ENCODE data around the gene PRRG2. TPM values are rescaled to one million over a fixed set of nuclear protein-coding genes. Genes with fewer than 3 reads are reported as not detected.

PRRG2 gene
- total RNA-seq = 2.6 and 3.7 TPM in 2 replicates

DNA sequence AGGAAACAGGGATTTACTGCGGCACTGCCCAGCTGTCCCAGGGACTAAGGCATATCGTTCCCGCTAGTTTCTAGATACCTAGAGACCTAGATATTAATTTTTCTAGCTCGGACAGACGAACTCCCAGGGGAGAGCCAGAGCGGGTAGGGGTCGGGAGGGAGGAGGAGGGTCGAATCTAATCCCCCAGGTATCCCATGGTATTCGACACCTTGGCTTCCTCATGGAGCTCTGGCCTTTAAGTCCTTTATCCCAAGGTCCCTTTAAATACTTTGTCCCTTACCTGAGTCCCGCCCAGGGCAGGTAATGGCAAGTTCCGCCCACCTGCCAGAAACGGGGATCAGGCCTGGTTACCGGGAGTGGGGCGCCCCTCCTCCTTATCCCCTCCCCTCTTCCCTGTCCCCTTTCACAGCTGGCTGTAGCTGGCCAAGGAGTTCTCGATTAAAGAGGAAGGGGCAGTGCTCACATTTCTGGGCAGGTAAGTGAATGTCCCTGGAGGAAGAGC is at the start of gene PRRG2:
Gene PRRG2 (plus strand): TSS at position 310 of the 502 bp plus-strand sequence. CDS start 1,904 bp downstream, outside the sequence.

DNA sequence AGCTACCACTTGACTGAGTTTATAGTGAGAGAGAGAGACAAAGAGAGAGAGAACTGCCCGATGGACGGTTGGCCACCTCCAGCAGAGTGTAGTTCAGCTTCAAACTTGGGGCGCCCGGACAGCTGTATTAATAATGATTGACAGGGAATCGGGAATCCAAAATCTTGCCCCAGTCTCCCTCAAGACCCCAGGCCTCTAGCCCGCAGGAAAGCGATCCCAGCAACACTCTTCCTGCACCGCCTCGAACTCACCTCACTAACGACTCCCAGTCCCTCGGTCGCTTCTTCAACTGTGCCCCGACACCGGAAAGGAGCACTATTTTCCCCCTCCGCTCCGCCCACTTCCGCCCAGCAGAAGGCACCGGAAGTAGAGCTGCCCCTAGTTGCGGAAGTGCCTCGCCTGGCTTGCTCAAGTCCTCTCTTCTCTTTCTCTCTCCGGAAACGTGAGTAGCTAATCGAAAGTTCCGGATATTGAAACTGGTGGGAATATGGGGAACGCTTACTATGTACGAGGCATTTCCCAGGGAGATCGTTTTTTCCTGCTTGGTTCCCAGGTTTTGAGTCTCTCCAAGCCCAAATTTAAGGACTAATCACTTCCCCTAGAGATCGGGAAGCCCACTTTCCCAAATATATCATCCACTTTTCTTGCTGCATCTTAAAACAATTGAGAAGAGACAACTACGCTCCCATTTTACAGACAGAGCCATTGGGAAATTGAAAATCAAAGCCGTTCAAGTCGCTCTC is 681 bp upstream of the PRRG2 start, which contains the start of gene NOSIP:
Gene NOSIP (minus strand): TSS at position 293 of the 743 bp plus-strand sequence. CDS start 19,865 bp downstream, outside the sequence.

GRCh38 chr19:49590971-49591730 is 10.0 kb downstream of the PRRG2 start, which contains the start of gene PRR12:
TSS of gene PRR12 (plus strand) at chr19:49591182. CDS start at chr19:49591655, 473 bp downstream.

DNA sequence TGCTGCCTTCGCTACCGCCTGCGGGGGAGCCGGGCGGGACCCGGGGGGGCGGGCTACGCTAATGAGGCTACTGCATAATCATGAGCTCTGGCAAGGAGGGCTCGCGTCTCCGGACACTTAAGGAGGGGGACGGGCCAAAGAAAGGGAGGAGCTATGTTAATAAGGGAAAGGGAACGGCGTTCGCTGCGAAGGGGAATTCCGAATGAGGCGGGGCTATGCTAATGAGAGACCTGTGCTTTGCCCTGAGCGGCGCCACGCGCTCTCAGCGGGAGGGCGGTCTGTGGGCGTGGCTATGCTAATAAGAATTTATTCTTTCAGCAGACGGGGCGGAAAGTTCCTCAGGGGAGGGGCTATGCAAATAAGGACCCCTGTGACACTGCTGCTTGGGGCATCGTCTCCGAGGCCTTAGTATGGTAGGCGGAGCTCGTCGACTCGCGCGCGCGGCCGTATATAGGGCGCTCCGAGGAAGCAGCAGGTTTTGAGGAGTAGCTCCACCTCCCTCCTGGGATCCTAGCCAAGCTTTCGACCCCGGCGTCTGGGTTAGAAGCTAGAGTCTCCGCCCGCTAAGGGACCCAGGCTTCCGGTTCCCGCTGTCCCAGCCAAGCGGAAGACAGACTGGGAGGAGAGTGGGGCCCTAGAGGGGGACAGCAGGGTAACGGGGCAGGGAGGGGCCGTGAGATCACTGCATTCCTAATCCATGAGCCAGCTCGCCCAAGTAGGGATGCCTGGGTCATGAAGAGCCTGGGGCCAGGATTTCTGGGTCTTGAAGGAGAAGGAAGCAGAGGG is 59.2 kb downstream of the PRRG2 start, which contains the start of gene RRAS:
Gene RRAS (minus strand): TSS at position 31 of the 786 bp plus-strand sequence. CDS start 45 bp downstream, outside the sequence.

Other genes starting within 250 kb of the PRRG2 start
- not detected in 2 replicates for gene CD37, start 245.9 kb upstream of the PRRG2 start, total RNA-seq
- gene TEAD2, start 218.9 kb upstream of the PRRG2 start, total RNA-seq = 35.9 and 51.0 TPM in 2 replicates
- 0.31 TPM in 1 of 2 replicates, not detected in the other for gene DKKL1, start 217.4 kb upstream of the PRRG2 start, total RNA-seq
- gene KASH5, start 193.1 kb upstream of the PRRG2 start, total RNA-seq = not detected in 2 replicates
- gene PTH2, start 157.9 kb upstream of the PRRG2 start, total RNA-seq = not detected in 2 replicates
- not detected in 2 replicates for gene GFY, start 155.9 kb upstream of the PRRG2 start, total RNA-seq
- 0.16 and 0.19 TPM in 2 replicates for gene SLC17A7, start 139.8 kb upstream of the PRRG2 start, total RNA-seq
- gene PIH1D1, start 129.5 kb upstream of the PRRG2 start, total RNA-seq = 110 and 142 TPM in 2 replicates
- gene ALDH16A1, start 128.1 kb upstream of the PRRG2 start, total RNA-seq = 30.3 and 50.7 TPM in 2 replicates
- 1.3 and 2.0 TPM in 2 replicates for gene FLT3LG, start 107.1 kb upstream of the PRRG2 start, total RNA-seq
- 2,122 and 2,841 TPM in 2 replicates for gene RPL13A, start 93.7 kb upstream of the PRRG2 start, total RNA-seq
- gene RPS11, start 84.9 kb upstream of the PRRG2 start, total RNA-seq = 2,665 and 3,458 TPM in 2 replicates
- gene FCGRT, start 68.7 kb upstream of the PRRG2 start, total RNA-seq = 60.9 and 92.8 TPM in 2 replicates
- gene RCN3, start 53.3 kb upstream of the PRRG2 start, total RNA-seq = 10.5 and 15.2 TPM in 2 replicates
- 126 and 136 TPM in 2 replicates for gene NOSIP, start 760 bp upstream of the PRRG2 start, total RNA-seq
- gene PRR12, start 9.9 kb downstream of the PRRG2 start, total RNA-seq = 2.3 and 4.5 TPM in 2 replicates
- 22.3 and 30.3 TPM in 2 replicates for gene RRAS, start 58.8 kb downstream of the PRRG2 start, total RNA-seq
- 8.3 and 20.1 TPM in 2 replicates for gene SCAF1, start 60.9 kb downstream of the PRRG2 start, total RNA-seq
- 65.2 and 71.7 TPM in 2 replicates for gene IRF3, start 84.5 kb downstream of the PRRG2 start, total RNA-seq
- gene BCL2L12, start 84.6 kb downstream of the PRRG2 start, total RNA-seq = 4.5 and 7.0 TPM in 2 replicates
- gene PRMT1, start 96.0 kb downstream of the PRRG2 start, total RNA-seq = 400 and 451 TPM in 2 replicates
- gene ADM5, start 108.3 kb downstream of the PRRG2 start, total RNA-seq = 0.63 and 3.2 TPM in 2 replicates
- 22.8 and 24.9 TPM in 2 replicates for gene CPT1C, start 109.8 kb downstream of the PRRG2 start, total RNA-seq
- not detected in 2 replicates for gene TSKS, start 182.0 kb downstream of the PRRG2 start, total RNA-seq
- gene AP2A1, start 185.7 kb downstream of the PRRG2 start, total RNA-seq = 46.6 and 81.9 TPM in 2 replicates
- 19.3 and 20.0 TPM in 2 replicates for gene FUZ, start 232.0 kb downstream of the PRRG2 start, total RNA-seq
- gene MED25, start 237.0 kb downstream of the PRRG2 start, total RNA-seq = 9.7 and 25.1 TPM in 2 replicates

All from bladder microvascular endothelial cell (primary cell).